ENCODE data around the gene VPS13D. TPM values are rescaled to one million over a fixed set of nuclear protein-coding genes. Genes with fewer than 3 reads are reported as not detected.

Gene VPS13D
- total RNA-seq, 1 experiment from 2014 or later, result 13.1 TPM

DNA sequence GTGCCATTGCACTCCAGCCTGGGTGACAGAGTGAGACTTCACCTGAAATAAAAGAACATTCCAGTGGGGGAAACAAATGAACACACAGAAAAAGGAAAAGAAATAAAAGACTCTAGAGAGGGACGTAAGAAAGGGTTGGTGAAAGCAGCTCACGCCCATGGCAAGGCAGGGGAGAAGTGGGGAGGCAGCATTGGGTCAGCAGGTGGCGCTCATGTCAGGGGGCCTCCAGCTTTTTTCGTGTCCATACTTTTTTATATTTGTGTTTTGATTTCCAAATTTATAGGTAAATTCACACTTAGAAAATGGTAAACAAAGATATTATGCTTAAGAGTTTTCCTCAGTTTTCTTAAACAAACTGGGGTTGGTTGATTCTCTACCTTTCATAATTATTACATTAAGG lies 45.5 kb downstream of the VPS13D start:
- DNase-seq, result peak; percentile 62
- H3K36me3 ChIP-seq (replicated peaks; ENCODE audit: control insufficient read depth, insufficient read depth, low read length), result peaks cover 8% of the 10 kb centered on the region

DNA sequence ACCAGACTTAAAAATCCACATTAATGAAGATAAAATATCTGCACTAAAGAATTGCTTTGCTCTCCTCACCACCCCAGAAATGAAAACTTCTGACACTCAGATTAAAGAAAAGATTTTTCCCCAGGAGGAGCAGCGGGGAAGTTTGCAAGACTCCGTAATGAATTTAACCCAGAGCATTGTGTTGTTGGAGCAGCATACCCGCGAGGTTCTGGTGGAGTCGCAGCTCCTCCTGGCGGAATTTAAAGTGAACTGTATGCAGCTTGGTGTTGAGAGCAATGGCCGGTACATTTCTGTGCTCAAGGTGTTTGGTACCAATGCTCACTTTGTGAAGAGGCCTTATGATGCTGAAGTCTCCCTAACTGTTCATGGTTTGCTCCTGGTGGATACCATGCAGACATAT lies 46.4 kb downstream of the VPS13D start:
- Histone ChIP-seq H3K4me3 (ENCODE audit: insufficient read depth, low read depth, low read length) (no peak overlapping the region), H3K36me3 (replicated peaks; ENCODE audit: control insufficient read depth, insufficient read depth, low read length) (peaks cover 5% of the 10 kb centered on the region), H3K27me3 (ENCODE audit: control insufficient read depth, insufficient read depth, low read length) (no peaks in the 10 kb centered on the region)
- DNase-seq, result peak; percentile 56

More for the DNA sequence above, 45.5 kb downstream of the VPS13D start:
- no peaks in the 10 kb centered on the region for H3K27me3 ChIP-seq (ENCODE audit: control insufficient read depth, insufficient read depth, low read length)
- no peak overlapping the region for H3K4me3 ChIP-seq (ENCODE audit: insufficient read depth, low read depth, low read length)

DNA sequence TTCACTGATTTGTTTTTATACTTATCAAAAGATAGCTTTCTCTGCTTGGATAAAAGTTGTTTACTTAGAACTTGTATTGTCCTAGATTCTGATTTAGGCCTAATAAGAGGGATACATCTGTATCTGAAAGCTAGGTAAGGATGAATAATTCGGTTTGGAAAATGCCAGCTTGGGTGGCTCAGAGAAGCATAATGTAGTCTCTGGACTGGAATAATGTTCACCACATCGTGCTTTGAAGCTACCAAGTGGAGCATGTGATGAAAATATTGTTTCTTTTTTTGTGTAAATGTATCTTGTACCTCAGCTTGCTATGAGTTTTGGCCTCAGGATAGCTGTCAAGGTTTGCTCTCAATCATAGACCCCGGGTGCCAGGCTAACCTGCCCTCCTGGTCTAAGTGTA lies 49.2 kb downstream of the VPS13D start:
- DNase-seq, result no peak
- Histone ChIP-seq H3K27me3 (ENCODE audit: control insufficient read depth, insufficient read depth, low read length) (no peaks in the 10 kb centered on the region), H3K4me3 (ENCODE audit: insufficient read depth, low read depth, low read length) (no peak overlapping the region), H3K36me3 (replicated peaks; ENCODE audit: control insufficient read depth, insufficient read depth, low read length) (peaks cover 7% of the 10 kb centered on the region)

DNA sequence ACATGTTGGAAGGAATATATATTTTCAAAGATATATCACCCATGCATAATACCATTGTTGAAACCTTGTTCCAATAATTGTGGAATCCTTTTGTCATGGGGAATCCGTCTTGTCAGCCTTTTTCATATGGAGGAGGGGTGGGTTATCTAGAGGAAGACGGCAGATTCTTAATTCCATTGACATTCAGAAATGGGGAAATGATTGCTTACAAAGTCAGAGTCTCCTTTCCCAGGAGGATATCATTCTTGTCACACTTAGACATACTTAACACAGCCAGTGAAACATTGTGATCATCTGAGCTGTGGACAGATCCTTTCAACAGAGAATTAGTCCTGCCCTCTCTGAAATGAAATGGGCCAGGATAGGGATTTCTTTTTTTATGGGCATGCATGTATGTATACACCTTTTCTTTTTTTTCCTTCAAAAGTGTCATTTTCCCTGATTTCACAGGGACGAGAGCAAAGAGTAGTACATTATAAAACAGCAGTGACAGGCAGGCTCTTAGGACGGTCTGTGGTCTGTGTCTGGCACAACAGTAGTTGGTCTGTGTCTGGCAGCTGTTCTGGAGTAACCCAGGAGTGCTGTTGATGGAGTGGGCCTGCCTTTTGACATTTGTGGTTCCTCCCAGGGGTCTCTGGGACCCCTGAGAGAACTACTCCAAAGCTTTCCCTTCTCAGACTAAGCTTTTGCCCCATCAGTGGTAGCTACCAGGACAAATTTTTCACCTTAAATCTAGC lies 50.1 kb downstream of the VPS13D start:
- DNase-seq, result no peak
- no peak overlapping the region for H3K4me3 ChIP-seq (ENCODE audit: insufficient read depth, low read depth, low read length)
- peaks cover 5% of the 10 kb centered on the region for H3K36me3 ChIP-seq (replicated peaks; ENCODE audit: control insufficient read depth, insufficient read depth, low read length)
- H3K27me3 ChIP-seq (ENCODE audit: control insufficient read depth, insufficient read depth, low read length), result no peaks in the 10 kb centered on the region

DNA sequence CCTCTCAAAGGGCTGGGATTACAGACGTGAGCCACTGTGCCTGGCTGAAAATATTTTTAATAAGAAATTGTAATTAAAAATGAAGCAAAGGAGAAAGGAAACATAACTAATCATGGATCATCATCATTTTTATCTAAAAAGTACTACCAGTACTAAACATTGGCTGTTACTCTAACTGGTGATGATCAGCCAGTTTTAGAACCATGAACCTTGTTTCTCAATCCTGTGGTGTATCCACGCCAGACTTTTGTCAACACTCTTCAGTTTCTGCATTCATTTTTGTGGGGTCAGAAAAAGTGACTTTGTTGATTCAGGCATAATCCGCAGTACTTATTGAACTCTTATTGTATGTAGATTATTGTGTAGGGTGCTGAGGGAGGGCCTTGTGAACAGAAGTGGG lies 52.3 kb downstream of the VPS13D start:
- DNase-seq, result no peak
- H3K36me3 ChIP-seq (replicated peaks; ENCODE audit: control insufficient read depth, insufficient read depth, low read length), result peaks cover 2% of the 10 kb centered on the region; the same call in 1 of the 2 replicates
- H3K4me3 ChIP-seq (ENCODE audit: insufficient read depth, low read depth, low read length), result no peak overlapping the region
- H3K27me3 ChIP-seq (ENCODE audit: control insufficient read depth, insufficient read depth, low read length), result no peaks in the 10 kb centered on the region

DNA sequence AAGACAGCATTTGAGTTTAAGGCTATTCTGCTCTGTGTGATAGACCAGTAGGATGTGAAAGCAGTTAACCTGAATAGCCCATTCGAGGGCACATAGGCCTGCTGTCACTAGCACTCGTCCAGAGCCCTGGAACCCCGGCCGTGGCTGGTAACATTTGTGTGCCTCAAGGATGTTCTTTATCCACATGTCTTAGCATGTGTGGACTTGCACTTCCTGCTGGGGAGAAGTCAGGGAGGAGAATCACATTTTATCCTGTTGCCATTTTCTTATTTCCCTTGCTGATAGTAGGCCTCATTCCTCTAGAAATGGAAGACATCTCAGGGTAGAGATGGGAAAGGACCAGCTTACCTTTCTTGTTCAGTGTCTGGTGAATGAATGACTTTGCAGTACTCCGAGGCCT lies 54.7 kb downstream of the VPS13D start:
- no peak for DNase-seq
- Histone ChIP-seq H3K27me3 (ENCODE audit: control insufficient read depth, insufficient read depth, low read length) (no peaks in the 10 kb centered on the region), H3K36me3 (replicated peaks; ENCODE audit: control insufficient read depth, insufficient read depth, low read length) (peaks cover 3% of the 10 kb centered on the region), H3K4me3 (ENCODE audit: insufficient read depth, low read depth, low read length) (no peak overlapping the region)

DNA sequence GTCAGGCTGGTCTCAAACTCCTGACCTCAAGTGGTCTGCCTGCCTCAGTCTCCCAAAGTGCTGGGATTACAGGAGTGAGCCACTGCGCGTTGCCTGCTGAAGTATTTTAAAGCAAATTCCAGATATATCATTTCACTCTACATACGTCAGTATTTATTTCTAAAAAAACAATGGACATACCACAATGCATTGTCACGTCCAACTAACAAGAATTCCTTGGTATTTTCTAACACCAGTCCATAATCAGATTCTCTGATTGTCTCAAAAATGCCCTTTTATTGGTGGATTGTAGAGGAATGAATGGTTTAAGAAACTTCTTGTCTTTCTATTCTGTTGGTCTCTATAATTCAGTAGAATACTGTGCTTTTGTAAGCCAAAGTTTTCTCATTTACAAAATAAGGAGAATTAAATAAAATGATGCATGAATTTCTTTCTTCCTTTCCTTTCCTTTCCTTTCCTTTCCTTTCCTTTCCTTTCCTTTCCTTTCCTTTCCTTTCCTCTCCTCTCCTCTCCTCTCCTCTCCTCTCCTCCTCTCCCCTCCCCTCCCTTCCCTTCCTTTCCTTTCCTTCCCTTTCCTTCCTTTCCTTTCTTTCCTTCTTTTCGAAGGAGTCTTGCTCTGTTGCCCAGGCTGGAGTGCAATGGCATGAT lies 55.8 kb downstream of the VPS13D start:
- DNase-seq, result no peak
- Histone ChIP-seq H3K4me3 (ENCODE audit: insufficient read depth, low read depth, low read length) (no peak overlapping the region), H3K27me3 (ENCODE audit: control insufficient read depth, insufficient read depth, low read length) (no peaks in the 10 kb centered on the region), H3K36me3 (replicated peaks; ENCODE audit: control insufficient read depth, insufficient read depth, low read length) (peaks cover 3% of the 10 kb centered on the region)

DNA sequence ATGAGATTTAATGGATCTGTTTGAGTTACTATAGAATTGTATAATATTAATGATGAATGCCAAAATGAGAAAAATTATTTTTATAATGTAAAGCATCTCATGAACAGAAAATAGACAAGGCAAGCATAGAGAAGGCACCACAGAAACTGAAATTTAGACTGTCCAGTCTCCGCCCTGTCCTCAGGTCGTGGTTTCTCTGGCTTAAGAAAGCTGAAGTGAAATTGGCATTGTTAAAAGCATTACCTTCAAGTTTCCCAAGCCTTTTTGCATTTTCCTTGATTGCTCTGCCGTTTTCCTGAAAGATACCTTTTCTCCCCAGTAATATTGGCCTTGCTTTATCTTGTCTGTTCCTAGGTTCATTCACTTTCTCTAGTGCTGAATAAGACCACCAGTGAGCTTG lies 58.0 kb downstream of the VPS13D start:
- H3K36me3 ChIP-seq (replicated peaks; ENCODE audit: control insufficient read depth, insufficient read depth, low read length), result peaks cover 3% of the 10 kb centered on the region
- H3K27me3 ChIP-seq (ENCODE audit: control insufficient read depth, insufficient read depth, low read length), result no peaks in the 10 kb centered on the region
- no peak for DNase-seq
- H3K4me3 ChIP-seq (ENCODE audit: insufficient read depth, low read depth, low read length), result no peak overlapping the region

DNA sequence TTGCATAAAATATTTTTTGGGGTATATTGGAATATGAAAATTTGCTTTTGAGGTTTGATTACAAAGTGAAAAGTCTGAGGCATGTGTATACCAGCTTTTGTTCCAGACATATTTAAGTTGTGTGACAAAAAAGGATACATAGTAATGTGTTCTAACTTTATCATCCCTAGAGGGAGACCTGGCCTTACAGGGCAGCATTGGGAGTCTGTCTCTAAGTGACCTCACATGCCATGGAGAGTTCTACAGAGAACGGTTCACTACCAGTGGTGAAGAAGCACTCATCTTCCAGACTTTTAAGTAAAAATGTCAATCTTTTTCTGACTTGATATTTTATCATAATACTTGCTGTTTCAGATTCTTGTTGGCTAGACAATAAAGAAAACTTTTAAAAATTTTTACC lies 61.0 kb downstream of the VPS13D start:
- Histone ChIP-seq H3K4me3 (ENCODE audit: insufficient read depth, low read depth, low read length) (no peak overlapping the region), H3K27me3 (ENCODE audit: control insufficient read depth, insufficient read depth, low read length) (no peaks in the 10 kb centered on the region), H3K36me3 (replicated peaks; ENCODE audit: control insufficient read depth, insufficient read depth, low read length) (peaks cover 5% of the 10 kb centered on the region)
- no peak for DNase-seq

DNA sequence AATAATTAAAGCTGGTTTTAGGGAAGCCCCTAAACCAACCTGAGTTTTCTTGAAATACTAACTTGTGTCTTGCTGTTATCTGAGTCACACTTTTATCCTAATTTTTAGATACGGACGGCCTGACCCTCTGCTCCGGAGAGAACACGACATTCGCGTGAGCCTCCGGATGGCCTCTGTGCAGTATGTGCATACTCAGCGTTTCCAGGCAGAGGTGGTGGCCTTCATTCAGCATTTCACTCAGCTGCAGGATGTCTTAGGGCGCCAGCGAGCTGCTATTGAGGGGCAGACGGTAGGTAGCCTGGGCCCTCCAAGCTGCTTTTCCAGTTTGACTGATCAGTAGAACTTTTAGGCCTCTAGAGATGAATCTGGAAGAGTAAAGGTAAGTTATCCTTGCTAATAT lies 63.6 kb downstream of the VPS13D start:
- DNase-seq, result no peak
- Histone ChIP-seq H3K36me3 (replicated peaks; ENCODE audit: control insufficient read depth, insufficient read depth, low read length) (peaks cover 4% of the 10 kb centered on the region; the same call in 1 of the 2 replicates), H3K27me3 (ENCODE audit: control insufficient read depth, insufficient read depth, low read length) (no peaks in the 10 kb centered on the region), H3K4me3 (ENCODE audit: insufficient read depth, low read depth, low read length) (no peak overlapping the region)

DNA sequence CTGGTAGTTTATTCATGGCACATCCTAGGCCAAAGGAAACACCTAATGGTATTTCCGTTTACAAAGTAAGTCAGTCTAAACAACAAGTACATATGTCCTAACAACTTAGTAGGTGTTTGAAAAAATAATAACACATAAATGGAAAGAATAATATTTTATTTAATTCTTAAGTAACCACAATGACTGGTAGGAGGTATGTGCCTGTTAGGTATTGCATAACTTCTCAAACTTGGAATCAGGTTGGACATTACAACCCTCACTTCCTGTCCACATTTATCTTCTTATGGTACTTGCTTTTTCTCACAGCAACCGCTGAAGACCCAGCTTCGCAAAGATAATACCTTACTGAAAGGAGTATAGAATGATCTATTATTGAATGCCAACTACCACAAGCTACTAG lies 64.2 kb downstream of the VPS13D start:
- no peak for DNase-seq
- no peaks in the 10 kb centered on the region for H3K27me3 ChIP-seq (ENCODE audit: control insufficient read depth, insufficient read depth, low read length)
- H3K36me3 ChIP-seq (replicated peaks; ENCODE audit: control insufficient read depth, insufficient read depth, low read length), result peaks cover 4% of the 10 kb centered on the region; the same call in 1 of the 2 replicates
- H3K4me3 ChIP-seq (ENCODE audit: insufficient read depth, low read depth, low read length), result no peak overlapping the region

DNA sequence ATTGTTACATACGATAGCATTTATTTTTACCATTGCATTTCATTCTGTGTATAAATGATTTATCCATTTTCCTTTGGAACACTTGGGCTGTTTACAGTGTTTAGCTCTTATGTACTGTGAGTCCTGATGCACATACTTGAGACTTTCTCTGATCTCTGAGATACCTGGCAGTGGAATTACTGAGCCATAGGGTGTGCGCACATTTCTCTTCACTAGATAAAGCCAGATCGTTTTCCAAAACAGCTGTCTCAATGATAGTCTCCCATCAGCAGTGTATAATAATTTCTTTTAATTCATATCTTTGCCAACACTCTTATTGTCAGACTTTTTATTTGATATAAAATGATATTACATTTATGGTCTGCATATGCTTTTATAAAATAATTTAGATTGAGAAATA lies 66.2 kb downstream of the VPS13D start:
- no peaks in the 10 kb centered on the region for H3K27me3 ChIP-seq (ENCODE audit: control insufficient read depth, insufficient read depth, low read length)
- peaks cover 4% of the 10 kb centered on the region; the same call in 1 of the 2 replicates for H3K36me3 ChIP-seq (replicated peaks; ENCODE audit: control insufficient read depth, insufficient read depth, low read length)

DNA sequence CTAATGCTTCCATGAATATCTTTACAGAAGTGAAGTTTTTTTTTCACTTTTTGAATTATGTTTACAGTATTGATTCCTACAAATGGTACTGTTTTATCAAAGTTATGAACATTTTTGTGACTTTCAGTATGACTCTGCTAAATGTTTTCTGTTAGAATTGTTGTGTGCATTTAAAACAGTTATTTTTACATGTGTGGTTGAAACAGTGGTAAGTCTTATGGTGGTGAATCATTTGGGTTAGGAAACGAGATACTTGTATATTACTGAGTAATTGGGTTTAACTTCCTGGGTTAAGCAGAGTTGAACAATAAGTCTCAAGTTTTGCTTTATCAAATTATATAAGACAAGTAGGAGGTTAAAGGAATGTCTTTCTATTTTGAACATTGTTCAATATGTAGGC lies 66.8 kb downstream of the VPS13D start:
- H3K27me3 ChIP-seq (ENCODE audit: control insufficient read depth, insufficient read depth, low read length), result no peaks in the 10 kb centered on the region
- H3K4me3 ChIP-seq (ENCODE audit: insufficient read depth, low read depth, low read length), result no peak overlapping the region
- DNase-seq, result no peak
- H3K36me3 ChIP-seq (replicated peaks; ENCODE audit: control insufficient read depth, insufficient read depth, low read length), result peaks cover 4% of the 10 kb centered on the region; the same call in 1 of the 2 replicates

More for the DNA sequence above, 66.2 kb downstream of the VPS13D start:
- DNase-seq, result no peak
- H3K4me3 ChIP-seq (ENCODE audit: insufficient read depth, low read depth, low read length), result no peak overlapping the region

DNA sequence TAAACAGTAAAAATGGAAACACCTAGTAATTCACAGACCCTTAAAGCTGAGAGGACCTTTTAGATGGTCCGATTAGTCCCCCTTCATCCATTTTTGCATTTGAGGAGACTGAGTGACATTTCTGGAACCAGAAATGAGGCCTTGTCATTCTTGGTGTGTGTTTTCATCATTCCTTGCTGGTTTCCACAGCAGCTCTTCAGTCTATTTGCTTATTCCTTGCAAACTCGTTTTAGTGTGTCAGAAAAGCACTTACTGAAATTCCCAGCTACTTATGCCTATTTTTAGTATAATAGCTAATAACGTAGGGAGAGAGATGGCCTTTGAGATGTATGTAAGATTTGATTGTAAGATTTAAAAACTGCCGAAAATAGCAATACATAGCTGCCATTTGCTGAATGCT lies 70.9 kb downstream of the VPS13D start:
- DNase-seq, result no peak

DNA sequence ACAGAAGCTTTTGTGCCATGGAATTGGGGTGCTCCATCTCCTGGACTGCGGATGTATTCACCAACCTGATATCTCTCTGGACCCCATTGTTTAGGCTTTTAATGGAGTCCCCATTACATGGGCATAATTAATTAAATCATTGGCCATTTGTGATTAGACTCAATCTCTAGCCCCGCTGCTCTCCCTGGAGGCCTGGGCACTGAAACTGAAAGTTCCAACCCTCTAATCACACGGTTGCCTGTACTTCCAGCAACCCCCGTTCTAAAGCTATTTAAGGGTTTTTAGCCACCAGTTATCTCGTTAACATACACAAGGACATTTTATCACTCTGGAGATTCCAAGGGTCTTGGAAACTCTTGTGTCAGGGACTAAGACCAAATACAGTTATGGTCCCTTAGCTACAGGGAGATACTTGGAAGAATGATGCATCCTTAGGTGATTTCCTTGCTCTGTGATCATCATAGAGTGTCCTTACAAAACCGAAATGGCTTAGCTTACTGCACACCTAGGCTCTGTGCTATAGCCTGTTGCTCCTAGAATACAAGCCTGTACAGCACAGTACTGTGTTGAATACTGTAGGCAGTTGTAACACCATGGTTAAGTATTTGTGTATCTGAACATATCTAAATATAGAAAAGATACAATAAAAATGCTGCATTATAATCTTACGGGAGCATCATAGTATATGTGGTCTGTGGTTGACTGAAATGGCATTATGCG lies 71.8 kb downstream of the VPS13D start:
- H3K4me3 ChIP-seq (ENCODE audit: insufficient read depth, low read depth, low read length), result no peak overlapping the region
- H3K36me3 ChIP-seq (replicated peaks; ENCODE audit: control insufficient read depth, insufficient read depth, low read length), result peaks cover 10% of the 10 kb centered on the region
- no peaks in the 10 kb centered on the region for H3K27me3 ChIP-seq (ENCODE audit: control insufficient read depth, insufficient read depth, low read length)
- DNase-seq, result no peak

More for the DNA sequence above, 70.9 kb downstream of the VPS13D start:
- Histone ChIP-seq H3K27me3 (ENCODE audit: control insufficient read depth, insufficient read depth, low read length) (no peaks in the 10 kb centered on the region), H3K4me3 (ENCODE audit: insufficient read depth, low read depth, low read length) (no peak overlapping the region), H3K36me3 (replicated peaks; ENCODE audit: control insufficient read depth, insufficient read depth, low read length) (peaks cover 6% of the 10 kb centered on the region)

Measured in H7 (cell line).